ENCODE measurements around the gene IL1RN. TPM values are rescaled to one million over a fixed set of nuclear protein-coding genes. Genes with fewer than 3 reads are reported as not detected.

Gene IL1RN
- total and polyA plus RNA-seq, 2 of the 13 experiments (the other 11 are each of a cell fraction or from before 2014, with no cell fraction given), result 21.2 to 101 TPM

- TF ChIP-seq, protein P1, sequence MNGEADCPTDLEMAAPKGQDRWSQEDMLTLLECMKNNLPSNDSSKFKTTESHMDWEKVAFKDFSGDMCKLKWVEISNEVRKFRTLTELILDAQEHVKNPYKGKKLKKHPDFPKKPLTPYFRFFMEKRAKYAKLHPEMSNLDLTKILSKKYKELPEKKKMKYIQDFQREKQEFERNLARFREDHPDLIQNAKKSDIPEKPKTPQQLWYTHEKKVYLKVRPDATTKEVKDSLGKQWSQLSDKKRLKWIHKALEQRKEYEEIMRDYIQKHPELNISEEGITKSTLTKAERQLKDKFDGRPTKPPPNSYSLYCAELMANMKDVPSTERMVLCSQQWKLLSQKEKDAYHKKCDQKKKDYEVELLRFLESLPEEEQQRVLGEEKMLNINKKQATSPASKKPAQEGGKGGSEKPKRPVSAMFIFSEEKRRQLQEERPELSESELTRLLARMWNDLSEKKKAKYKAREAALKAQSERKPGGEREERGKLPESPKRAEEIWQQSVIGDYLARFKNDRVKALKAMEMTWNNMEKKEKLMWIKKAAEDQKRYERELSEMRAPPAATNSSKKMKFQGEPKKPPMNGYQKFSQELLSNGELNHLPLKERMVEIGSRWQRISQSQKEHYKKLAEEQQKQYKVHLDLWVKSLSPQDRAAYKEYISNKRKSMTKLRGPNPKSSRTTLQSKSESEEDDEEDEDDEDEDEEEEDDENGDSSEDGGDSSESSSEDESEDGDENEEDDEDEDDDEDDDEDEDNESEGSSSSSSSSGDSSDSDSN (CRISPR knock-in tag; IDR thresholded peaks at IDR 0.05), result no peak
- TF ChIP-seq DR1 (CRISPR knock-in tag; IDR thresholded peaks at IDR 0.05) (no peak), E2F2 (CRISPR knock-in tag; IDR thresholded peaks at IDR 0.05; ENCODE audit: borderline replicate concordance) (no peak), KLF6 (CRISPR knock-in tag; IDR thresholded peaks at IDR 0.05) (no peak), SCMH1 (CRISPR knock-in tag; IDR thresholded peaks at IDR 0.05; ENCODE audit: borderline replicate concordance) (no peak), KDM4B (CRISPR knock-in tag; IDR thresholded peaks at IDR 0.05) (no peak), KAT2B (IDR thresholded peaks at IDR 0.05; ENCODE audit: borderline replicate concordance, low read depth, low read length) (peak; percentile 77), AHR (CRISPR knock-in tag; IDR thresholded peaks at IDR 0.05) (no peak), SOX6 (IDR thresholded peaks at IDR 0.05) (no peak), SOX6 (CRISPR knock-in tag; IDR thresholded peaks at IDR 0.05) (peak; percentile 99), KMT2A (CRISPR knock-in tag; IDR thresholded peaks at IDR 0.05) (no peak; the same call in 1 of the 2 replicates), ZNF451 (CRISPR knock-in tag; IDR thresholded peaks at IDR 0.05) (no peak), ELK4 (CRISPR knock-in tag; IDR thresholded peaks at IDR 0.05; ENCODE audit: borderline replicate concordance) (no peak), ZNF282 (IDR thresholded peaks at IDR 0.05; ENCODE audit: partially characterized antibody) (no peak), GLI4 (CRISPR knock-in tag; IDR thresholded peaks at IDR 0.05; ENCODE audit: borderline replicate concordance) (0 out of 2 replicates have a peak, but pooled peaks have one; percentile 66), MTF1 (CRISPR knock-in tag; IDR thresholded peaks at IDR 0.05) (no peak), NBN (conservative IDR thresholded peaks at IDR 0.05) (no peak), MTERF4 (CRISPR knock-in tag; IDR thresholded peaks at IDR 0.05) (no peak; the same call in 1 of the 2 replicates)
- TF ChIP-seq, protein P2, sequence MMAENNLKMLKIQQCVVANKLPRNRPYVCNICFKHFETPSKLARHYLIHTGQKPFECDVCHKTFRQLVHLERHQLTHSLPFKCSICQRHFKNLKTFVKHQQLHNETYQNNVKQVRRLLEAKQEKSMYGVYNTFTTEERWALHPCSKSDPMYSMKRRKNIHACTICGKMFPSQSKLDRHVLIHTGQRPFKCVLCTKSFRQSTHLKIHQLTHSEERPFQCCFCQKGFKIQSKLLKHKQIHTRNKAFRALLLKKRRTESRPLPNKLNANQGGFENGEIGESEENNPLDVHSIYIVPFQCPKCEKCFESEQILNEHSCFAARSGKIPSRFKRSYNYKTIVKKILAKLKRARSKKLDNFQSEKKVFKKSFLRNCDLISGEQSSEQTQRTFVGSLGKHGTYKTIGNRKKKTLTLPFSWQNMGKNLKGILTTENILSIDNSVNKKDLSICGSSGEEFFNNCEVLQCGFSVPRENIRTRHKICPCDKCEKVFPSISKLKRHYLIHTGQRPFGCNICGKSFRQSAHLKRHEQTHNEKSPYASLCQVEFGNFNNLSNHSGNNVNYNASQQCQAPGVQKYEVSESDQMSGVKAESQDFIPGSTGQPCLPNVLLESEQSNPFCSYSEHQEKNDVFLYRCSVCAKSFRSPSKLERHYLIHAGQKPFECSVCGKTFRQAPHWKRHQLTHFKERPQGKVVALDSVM (CRISPR knock-in tag; IDR thresholded peaks at IDR 0.05), result no peak
- TF ChIP-seq, protein P3, sequence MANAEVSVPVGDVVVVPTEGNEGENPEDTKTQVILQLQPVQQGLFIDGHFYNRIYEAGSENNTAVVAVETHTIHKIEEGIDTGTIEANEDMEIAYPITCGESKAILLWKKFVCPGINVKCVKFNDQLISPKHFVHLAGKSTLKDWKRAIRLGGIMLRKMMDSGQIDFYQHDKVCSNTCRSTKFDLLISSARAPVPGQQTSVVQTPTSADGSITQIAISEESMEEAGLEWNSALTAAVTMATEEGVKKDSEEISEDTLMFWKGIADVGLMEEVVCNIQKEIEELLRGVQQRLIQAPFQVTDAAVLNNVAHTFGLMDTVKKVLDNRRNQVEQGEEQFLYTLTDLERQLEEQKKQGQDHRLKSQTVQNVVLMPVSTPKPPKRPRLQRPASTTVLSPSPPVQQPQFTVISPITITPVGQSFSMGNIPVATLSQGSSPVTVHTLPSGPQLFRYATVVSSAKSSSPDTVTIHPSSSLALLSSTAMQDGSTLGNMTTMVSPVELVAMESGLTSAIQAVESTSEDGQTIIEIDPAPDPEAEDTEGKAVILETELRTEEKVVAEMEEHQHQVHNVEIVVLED (CRISPR knock-in tag; IDR thresholded peaks at IDR 0.05; ENCODE audit: borderline replicate concordance), result peak; percentile 65; the same call in 1 of the 2 replicates
Measured at GRCh38 chr2:113156278-113157117, 29.1 kb downstream of the IL1RN start (continued).
